Cardiac septum (tissue), 1 donor: ENCODE data around the gene FAM107B. TPM values are rescaled to one million over a fixed set of nuclear protein-coding genes. Genes with fewer than 3 reads are reported as not detected.
"Not testable (repeated sequence)": the region's sequence is repeated elsewhere in the genome, so short reads cannot be mapped to it uniquely, and the experiment has no call there.

Source experiments
- DNase-seq: peaks from one replicate; pipeline ENCODE4 v3.0.0-alpha.2; 2020; ENCODE audit warnings: low spot score
- intact Hi-C: fragments of 100-400 bp; cut with DNase I; formaldehyde crosslinking; loops from one replicate; pipeline ENCODE4 v1.14.0; 2022
- total RNA-seq: library from RNA; stranded (reverse); fragmentation: NEBNext Ultra II Directional; extraction: Animal tissue kit (Norgen Biotek cat#: 25700); gene quantifications from one replicate; pipeline ENCODE4 v1.2.1, GENCODE V29; 2021
- donor health status: DM: no; HTN: no; CAD: no.

FAM107B gene
- total RNA-seq, 1 donor from 2014 or later: 8.6 TPM

GRCh38 chr10:14700546-14700945 is 74.2 kb downstream of the FAM107B start:
- intact Hi-C loops: no loop called here
- DNase-seq: no peak

GRCh38 chr10:14699482-14699881 is 75.2 kb downstream of the FAM107B start:
- intact Hi-C loops: no loop called here

DNA sequence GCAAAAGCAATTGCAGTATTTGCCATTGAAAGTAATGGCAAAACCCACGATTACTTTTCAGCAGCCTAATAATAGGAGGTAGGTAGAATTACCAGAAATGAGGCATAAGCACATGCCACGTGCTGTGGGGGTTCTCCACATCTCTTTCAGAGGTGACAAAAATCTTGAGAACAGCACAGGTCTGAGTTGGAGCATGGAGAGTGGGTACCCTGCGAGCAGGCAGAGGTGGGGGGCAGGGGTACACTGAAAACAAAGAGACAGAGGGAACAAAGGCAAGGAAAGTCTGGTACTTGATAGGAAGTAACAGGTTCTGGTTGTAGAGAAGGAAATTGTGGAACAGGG is 75.9 kb downstream of the FAM107B start:
- intact Hi-C loops: no loop called here
- no peak for DNase-seq

More at GRCh38 chr10:14699482-14699881, 75.2 kb downstream of the FAM107B start:
- no peak for DNase-seq

DNA sequence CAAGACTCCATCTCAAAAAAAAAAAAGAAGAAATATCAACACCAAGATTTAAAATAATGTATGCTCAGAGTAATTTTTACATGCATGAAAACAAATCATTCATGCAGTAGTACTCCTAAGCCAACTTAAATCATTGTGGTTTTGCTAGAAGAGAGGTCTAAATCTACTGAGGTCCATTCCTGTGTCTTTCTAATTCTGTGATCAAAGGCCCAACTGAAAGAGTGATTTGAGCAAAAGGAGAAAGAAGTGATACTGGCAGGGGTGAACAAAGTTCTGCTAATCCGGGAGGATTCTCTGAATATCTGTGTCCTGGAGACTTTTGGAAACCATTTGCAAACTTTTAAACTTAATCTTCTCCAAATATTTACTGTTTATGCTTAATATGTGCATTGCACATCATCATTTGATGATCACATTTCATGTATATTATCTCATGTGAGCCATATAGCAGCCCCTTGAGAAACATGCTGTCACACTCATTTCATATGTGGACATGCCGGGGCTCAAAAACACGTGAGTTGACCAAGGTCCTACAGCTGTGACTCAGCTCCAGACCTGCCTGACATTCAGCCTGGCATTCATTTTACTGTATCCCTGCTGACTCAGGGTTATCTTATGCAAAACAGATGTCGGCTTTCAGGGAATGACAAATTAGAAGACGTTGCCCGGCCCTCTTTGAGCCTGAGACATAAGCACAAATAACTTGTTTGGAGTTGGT is 76.4 kb downstream of the FAM107B start:
- intact Hi-C loops: no loop called here
- DNase-seq: no peak

DNA sequence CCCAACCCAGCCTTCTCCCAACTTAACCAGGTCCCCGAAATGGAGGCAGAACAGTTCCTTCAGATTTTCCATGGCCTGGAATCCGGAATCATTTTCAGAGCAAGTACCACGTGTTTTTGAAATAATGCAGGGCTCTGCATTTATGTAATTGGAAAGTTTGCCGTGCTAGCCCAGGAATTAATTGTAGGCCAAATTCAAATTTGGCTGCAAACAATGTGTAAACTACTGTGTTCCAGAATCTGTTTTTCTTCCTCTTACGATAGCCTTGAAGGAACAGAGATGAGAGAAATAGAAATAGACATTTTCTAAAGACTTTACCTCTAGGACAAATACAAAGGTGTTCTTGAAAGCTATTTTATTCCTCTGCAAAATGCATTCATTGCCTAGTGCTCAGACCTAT is 77.4 kb downstream of the FAM107B start:
- intact Hi-C loops: no loop called here
- no peak for DNase-seq

GRCh38 chr10:14696821-14697220 is 77.9 kb downstream of the FAM107B start:
- intact Hi-C loops: no loop called here
- no peak for DNase-seq

GRCh38 chr10:14695847-14696480 is 78.7 kb downstream of the FAM107B start:
- intact Hi-C loops: no loop called here
- no peak for DNase-seq

- intact Hi-C loops: no loop called here
Observed at GRCh38 chr10:14693891-14694290, 80.8 kb downstream of the FAM107B start.

GRCh38 chr10:14692344-14693076 is 82.2 kb downstream of the FAM107B start:
- no peak for DNase-seq
- intact Hi-C loops: no loop called here

More at GRCh38 chr10:14693891-14694290, 80.8 kb downstream of the FAM107B start:
- no peak for DNase-seq

DNA sequence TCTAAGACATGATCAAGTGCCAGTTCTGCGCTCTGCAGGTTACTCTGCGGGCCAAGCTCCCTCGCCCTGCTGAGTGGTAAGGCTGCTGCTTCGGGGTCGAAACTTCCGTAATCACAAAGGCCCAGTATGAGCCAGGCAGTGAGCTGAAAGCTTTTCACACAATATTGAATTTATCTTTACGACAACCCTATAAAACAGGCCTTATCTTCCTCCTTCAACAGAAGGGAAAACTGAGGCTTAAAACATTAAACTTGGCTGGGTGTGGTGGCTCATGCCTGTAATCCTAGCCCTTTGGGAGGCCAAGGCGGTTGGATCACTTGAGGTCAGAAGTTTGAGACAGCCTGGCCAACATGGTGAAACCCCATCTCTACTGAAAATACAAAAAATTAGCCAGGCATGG is 83.3 kb downstream of the FAM107B start:
- no peak for DNase-seq
- intact Hi-C loops: no loop called here

DNA sequence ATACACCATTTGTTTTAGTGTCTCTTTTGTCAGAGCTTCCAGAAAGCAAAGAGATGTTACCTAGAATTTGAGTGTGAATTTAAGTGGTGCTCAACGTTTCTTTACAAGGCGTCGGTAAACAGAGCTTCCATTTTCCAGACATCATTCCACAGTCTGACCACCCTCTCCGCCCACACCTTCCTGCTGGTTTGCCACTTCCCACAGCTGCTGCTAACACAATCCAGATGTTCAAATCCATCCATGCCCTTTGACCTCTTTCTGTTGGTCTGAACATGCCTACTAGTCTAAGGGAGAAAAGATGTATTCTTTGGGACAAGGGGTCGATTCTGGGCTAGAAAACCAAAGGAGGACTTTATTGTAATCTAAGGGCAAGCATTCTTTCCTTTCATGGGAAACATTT is 86.1 kb downstream of the FAM107B start:
- no peak for DNase-seq
- intact Hi-C loops: no loop called here

GRCh38 chr10:14688189-14688588 is 86.5 kb downstream of the FAM107B start:
- DNase-seq, intact Hi-C loops: not testable (repeated sequence)

- intact Hi-C loops: no loop called here
- no peak for DNase-seq
Observed at GRCh38 chr10:14687340-14687739, 87.4 kb downstream of the FAM107B start.

- DNase-seq: no peak
- intact Hi-C loops: no loop called here
Observed at GRCh38 chr10:14686356-14686755, 88.3 kb downstream of the FAM107B start.

GRCh38 chr10:14684354-14684753 is 90.3 kb downstream of the FAM107B start:
- no peak for DNase-seq
- intact Hi-C loops: no loop called here

GRCh38 chr10:14683256-14683655 is 91.4 kb downstream of the FAM107B start:
- DNase-seq: no peak
- intact Hi-C loops: no loop called here

- intact Hi-C loops: no loop called here
- no peak for DNase-seq
Observed at GRCh38 chr10:14681802-14682201, 92.9 kb downstream of the FAM107B start.

- DNase-seq: no peak
- intact Hi-C loops: no loop called here
Observed at GRCh38 chr10:14681305-14681704, 93.4 kb downstream of the FAM107B start.

DNA sequence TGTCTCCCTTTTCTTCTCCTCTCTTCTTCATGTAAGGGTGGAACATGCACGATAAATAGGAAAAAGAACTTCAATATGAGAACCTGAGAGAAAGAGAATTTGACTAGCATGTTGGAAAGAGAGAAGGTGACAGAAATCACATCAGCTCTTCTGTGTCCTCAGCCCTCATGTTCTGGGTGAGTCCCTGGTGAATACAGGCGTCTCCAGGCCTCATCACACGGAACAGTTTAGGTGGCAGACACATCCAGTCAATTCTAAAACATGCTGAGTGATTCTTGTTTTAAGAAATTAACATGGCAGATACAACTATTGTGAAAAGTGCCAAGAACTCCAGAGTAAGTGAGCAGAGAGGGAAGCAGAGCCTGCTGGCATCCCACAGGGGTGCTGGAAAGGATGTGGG is 96.1 kb downstream of the FAM107B start:
- intact Hi-C loops: no loop called here
- DNase-seq: no peak

DNA sequence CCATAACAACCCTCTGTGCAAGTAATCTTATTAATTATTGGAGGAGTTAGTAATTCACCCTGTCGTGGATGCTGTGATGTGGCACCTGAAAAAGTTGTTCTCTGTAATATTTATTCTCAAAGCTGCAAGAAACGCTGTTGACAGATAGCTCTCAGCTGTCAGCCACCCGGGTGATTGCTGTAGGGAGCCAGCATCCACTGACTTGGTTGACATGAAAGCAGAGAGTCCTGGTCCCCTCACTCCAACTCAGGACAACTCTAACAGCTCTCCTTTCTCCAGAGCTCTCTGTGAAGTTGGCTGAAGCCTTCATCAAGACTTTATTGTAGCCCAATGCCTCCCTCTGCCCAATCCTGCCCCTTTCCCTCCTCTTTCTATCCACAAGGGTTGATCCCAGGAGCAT is 98.0 kb downstream of the FAM107B start:
- intact Hi-C loops: no loop called here
- no peak for DNase-seq
